ENCODE results near the gene TATDN2. TPM values are rescaled to one million over a fixed set of nuclear protein-coding genes. Genes with fewer than 3 reads are reported as not detected.
A peak's percentile ranks its signal among the peaks of the same experiment; 100 is the strongest.

Gene TATDN2, protein sequence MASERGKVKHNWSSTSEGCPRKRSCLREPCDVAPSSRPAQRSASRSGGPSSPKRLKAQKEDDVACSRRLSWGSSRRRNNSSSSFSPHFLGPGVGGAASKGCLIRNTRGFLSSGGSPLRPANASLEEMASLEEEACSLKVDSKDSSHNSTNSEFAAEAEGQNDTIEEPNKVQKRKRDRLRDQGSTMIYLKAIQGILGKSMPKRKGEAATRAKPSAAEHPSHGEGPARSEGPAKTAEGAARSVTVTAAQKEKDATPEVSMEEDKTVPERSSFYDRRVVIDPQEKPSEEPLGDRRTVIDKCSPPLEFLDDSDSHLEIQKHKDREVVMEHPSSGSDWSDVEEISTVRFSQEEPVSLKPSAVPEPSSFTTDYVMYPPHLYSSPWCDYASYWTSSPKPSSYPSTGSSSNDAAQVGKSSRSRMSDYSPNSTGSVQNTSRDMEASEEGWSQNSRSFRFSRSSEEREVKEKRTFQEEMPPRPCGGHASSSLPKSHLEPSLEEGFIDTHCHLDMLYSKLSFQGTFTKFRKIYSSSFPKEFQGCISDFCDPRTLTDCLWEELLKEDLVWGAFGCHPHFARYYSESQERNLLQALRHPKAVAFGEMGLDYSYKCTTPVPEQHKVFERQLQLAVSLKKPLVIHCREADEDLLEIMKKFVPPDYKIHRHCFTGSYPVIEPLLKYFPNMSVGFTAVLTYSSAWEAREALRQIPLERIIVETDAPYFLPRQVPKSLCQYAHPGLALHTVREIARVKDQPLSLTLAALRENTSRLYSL
- polyA plus RNA-seq (2013, experiment 1 of 2): 21.1 TPM
- 22.4 TPM for polyA plus RNA-seq (2013, experiment 2 of 2)

DNA sequence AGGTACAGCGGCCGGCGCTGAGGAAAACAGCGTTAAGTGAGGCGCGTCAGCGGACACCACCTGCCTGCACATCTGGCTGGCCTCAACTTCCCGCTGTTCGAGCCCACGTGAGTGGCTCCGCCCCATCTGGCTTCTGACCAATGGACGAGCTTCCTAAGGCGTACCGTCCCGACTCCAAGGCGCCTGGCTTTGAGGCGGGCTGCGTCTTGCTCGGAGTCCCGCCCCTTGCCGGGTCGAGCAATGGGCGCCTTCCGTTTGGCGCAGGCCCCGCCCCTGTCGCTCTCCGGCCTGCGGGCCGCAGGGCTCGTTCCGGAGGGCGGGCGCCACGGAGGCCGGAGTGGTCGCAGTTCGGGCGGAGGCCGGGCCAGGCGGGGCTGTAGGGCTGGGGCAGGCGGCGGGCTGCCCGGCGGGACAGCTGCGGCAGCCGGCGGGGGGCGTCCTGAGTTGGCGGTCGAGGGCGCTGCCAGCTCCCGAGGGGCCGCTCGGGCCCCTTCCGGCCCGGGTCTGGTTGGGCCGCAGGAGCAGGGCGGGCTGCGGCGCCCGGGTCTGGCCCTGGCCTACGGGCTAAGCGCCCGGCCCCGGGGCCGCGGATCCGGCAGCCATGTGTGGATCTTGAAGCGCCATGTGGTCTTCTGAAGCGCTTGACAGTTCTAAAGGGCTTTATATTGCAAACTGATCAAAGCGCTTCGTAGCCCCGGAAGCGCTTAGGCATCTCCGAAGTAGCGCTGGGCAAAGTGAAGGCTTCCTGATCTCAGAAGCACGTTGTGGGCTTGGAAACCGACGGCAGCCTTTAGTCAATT is at the start of gene TATDN2:
Gene TATDN2 (plus strand): TSS at position 276 of the 800 bp plus-strand sequence. CDS start 742 bp downstream, outside the sequence.
- H3K9ac ChIP-seq (ENCODE audit: low read length): peak within 1 kb of the TSS; percentile 78
- peak; percentile 99 for DNase-seq
- peak within 1 kb of the TSS; percentile 85 for H3K18ac ChIP-seq (ENCODE audit: low read length)
- H2AK5ac ChIP-seq (ENCODE audit: low read length): no peak within 1 kb of the TSS
- no peaks in the 10 kb centered on the region for H3K36me3 ChIP-seq (ENCODE audit: control insufficient read depth, insufficient read depth, low read length)
- no peak within 1 kb of the TSS for H4K5ac ChIP-seq (ENCODE audit: low read length)
- H4K8ac ChIP-seq (ENCODE audit: low read depth, low read length): peak within 1 kb of the TSS; percentile 81
- WGBS (ENCODE audit: extremely low coverage, insufficient coverage, low lambda C conversion rate): no CpG with 5 or more reads among the region's 80 CpGs
- peaks cover 16% of the 10 kb centered on the region for H3K79me2 ChIP-seq (ENCODE audit: control insufficient read depth, insufficient read depth, low read length)
- no peaks in the 10 kb centered on the region for H3K27me3 ChIP-seq (ENCODE audit: insufficient read depth, low read length, poor library complexity)
- peak within 1 kb of the TSS; percentile 65 for H3K4me3 ChIP-seq (ENCODE audit: low read length)
- no peak within 1 kb of the TSS for H2BK5ac ChIP-seq (ENCODE audit: low read length)
- no peak within 1 kb of the TSS for H2BK120ac ChIP-seq (ENCODE audit: low read depth, low read length)
- H3K27ac ChIP-seq (ENCODE audit: low read depth, low read length): peak within 1 kb of the TSS; percentile 70
- peak within 1 kb of the TSS; percentile 69 for H3K56ac ChIP-seq (ENCODE audit: low read length)
- no peak within 1 kb of the TSS for H3K23ac ChIP-seq (ENCODE audit: low read length)
- peak within 1 kb of the TSS; percentile 89 for H3K4me2 ChIP-seq (ENCODE audit: low read length)
- no peak within 1 kb of the TSS for H2BK15ac ChIP-seq (replicated peaks; ENCODE audit: low read depth)
- peaks cover 14% of the 10 kb centered on the region for H3K79me1 ChIP-seq (ENCODE audit: low read length)
- H3K4ac ChIP-seq (ENCODE audit: low read depth, low read length): peak within 1 kb of the TSS; percentile 70
- H3K4me1 ChIP-seq (ENCODE audit: control insufficient read depth, low read depth, low read length): peaks cover 2% of the 10 kb centered on the region

DNA sequence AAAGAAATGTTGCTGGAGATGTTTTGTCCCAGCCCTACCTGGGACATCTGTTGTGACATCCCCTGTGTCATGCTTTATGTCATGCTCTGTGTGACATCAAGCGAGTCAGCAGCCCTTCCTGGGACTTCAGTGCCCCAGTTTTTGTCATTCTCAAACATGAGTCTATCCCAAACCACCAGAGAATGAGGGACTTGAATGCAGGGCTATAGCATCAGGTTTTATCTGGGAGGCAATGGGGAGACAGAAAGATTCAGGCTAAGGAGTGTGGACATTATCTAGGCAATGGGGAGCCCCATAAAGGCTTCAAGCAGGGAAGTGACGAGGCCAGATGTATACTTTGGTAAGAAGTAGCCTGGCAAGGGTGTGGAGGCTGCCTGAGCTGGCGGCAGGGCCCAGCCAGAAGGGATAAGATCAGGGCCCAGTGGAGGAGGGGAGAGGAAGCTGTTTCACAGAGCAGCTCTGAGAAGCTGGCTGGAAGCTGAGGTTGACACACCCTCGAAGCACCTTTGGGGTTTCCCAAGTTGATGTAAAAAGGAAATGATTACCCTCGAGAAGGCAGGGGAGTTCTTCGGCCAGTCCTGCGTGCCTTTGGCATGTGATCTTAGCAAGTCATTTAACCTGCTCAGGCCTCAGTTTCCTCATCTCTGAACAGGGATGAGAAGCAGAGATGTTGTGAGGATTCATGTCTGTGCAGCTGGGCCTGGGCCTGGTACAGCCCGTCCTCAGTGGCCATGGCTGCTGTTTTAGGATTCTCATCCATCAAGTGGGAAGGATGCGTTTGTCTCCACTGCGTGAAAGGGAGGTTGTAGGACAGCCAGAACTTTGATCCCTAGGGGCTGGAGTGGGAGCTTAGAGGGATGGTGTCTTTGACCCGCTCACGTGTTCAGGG is 49.3 kb upstream of the TATDN2 start:
- Histone ChIP-seq H3K56ac (ENCODE audit: low read length) (no peak overlapping the region), H3K36me3 (ENCODE audit: control insufficient read depth, insufficient read depth, low read length) (no peaks in the 10 kb centered on the region), H3K27ac (ENCODE audit: low read depth, low read length) (no peak overlapping the region), H3K4ac (ENCODE audit: low read depth, low read length) (no peak overlapping the region), H2BK15ac (replicated peaks; ENCODE audit: low read depth) (no peak overlapping the region), H2BK120ac (ENCODE audit: low read depth, low read length) (no peak overlapping the region), H3K4me1 (ENCODE audit: control insufficient read depth, low read depth, low read length) (no peaks in the 10 kb centered on the region), H3K18ac (ENCODE audit: low read length) (no peak overlapping the region), H3K79me2 (ENCODE audit: control insufficient read depth, insufficient read depth, low read length) (no peaks in the 10 kb centered on the region), H3K27me3 (ENCODE audit: insufficient read depth, low read length, poor library complexity) (no peaks in the 10 kb centered on the region), H3K23ac (ENCODE audit: low read length) (no peak overlapping the region), H2AK5ac (ENCODE audit: low read length) (no peak overlapping the region), H4K5ac (ENCODE audit: low read length) (no peak overlapping the region), H2BK5ac (ENCODE audit: low read length) (no peak overlapping the region), H3K79me1 (ENCODE audit: low read length) (no peaks in the 10 kb centered on the region), H4K8ac (ENCODE audit: low read depth, low read length) (no peak overlapping the region), H3K9ac (ENCODE audit: low read length) (no peak overlapping the region), H3K4me2 (ENCODE audit: low read length) (no peak overlapping the region), H3K4me3 (ENCODE audit: low read length) (no peak overlapping the region)
- no CpG with 5 or more reads among the region's 12 CpGs for whole genome bisulfite sequencing (ENCODE audit: extremely low coverage, insufficient coverage, low lambda C conversion rate)
- DNase-seq: no peak

DNA sequence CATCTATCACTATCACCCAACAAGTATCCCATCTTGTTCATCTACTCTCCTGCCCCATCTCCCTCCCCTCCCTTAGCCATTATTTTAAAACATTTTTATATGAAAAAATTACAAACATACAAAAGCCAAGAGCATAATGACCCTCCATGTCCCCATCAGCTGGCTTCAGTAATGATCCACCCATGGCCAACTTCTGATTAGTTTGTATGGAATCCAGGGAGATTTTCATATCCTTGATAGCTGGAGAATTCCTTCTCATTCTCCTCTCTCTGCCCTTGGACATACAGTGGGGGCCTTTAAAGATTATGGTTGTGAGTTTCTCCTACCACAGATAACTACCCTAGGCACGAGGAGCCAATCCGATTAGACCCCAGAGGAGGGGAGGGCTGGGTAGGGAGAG is 43.3 kb upstream of the TATDN2 start:
- Histone ChIP-seq H3K4ac (ENCODE audit: low read depth, low read length) (no peak overlapping the region), H3K56ac (ENCODE audit: low read length) (no peak overlapping the region), H4K5ac (ENCODE audit: low read length) (no peak overlapping the region), H3K9ac (ENCODE audit: low read length) (no peak overlapping the region), H4K8ac (ENCODE audit: low read depth, low read length) (no peak overlapping the region), H3K36me3 (ENCODE audit: control insufficient read depth, insufficient read depth, low read length) (no peaks in the 10 kb centered on the region), H2BK5ac (ENCODE audit: low read length) (no peak overlapping the region), H3K79me2 (ENCODE audit: control insufficient read depth, insufficient read depth, low read length) (no peaks in the 10 kb centered on the region), H3K23ac (ENCODE audit: low read length) (no peak overlapping the region), H2AK5ac (ENCODE audit: low read length) (no peak overlapping the region), H2BK15ac (replicated peaks; ENCODE audit: low read depth) (no peak overlapping the region), H3K79me1 (ENCODE audit: low read length) (no peaks in the 10 kb centered on the region), H3K27me3 (ENCODE audit: insufficient read depth, low read length, poor library complexity) (no peaks in the 10 kb centered on the region), H3K4me1 (ENCODE audit: control insufficient read depth, low read depth, low read length) (no peaks in the 10 kb centered on the region), H3K27ac (ENCODE audit: low read depth, low read length) (no peak overlapping the region), H3K18ac (ENCODE audit: low read length) (no peak overlapping the region), H3K4me2 (ENCODE audit: low read length) (no peak overlapping the region), H2BK120ac (ENCODE audit: low read depth, low read length) (no peak overlapping the region), H3K4me3 (ENCODE audit: low read length) (no peak overlapping the region)
- DNase-seq: no peak
- WGBS (ENCODE audit: extremely low coverage, insufficient coverage, low lambda C conversion rate): no CpG with 5 or more reads among the region's 2 CpGs

DNA sequence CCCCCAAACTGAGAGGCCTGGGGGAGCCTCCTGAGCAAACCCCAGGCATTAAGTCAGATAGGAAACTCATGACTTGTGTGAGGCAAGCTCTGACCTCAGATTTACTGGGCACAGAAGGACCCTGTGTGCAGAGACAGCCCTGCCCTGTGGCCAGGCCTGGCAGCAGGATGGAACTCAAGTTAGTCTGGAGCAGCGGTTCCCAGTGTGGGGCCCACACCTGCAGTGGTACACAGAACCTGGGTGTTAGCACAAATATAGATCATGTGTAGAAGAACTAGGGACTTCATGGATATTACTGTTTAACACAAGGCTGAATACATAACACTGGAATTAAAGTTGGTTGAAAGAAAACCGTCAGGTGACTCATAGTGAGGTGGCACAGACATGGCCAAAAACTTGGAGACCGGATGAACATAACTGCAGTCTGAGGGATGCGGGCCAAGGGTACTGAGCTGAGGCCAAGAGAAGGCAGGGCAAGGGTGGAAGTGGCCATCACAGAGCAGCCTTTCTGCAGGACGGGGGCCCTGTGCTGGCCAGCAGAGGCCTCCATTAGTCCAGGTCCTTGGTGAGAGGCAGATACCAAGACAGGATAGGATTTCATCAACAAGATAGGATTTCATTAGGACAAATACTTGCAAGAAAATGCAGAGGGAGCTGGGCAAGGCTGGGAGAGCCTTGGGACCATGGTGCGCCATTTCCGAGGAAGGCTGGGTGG is 42.7 kb upstream of the TATDN2 start:
- Histone ChIP-seq H3K79me2 (ENCODE audit: control insufficient read depth, insufficient read depth, low read length) (no peaks in the 10 kb centered on the region), H3K4ac (ENCODE audit: low read depth, low read length) (no peak overlapping the region), H3K4me3 (ENCODE audit: low read length) (no peak overlapping the region), H4K8ac (ENCODE audit: low read depth, low read length) (no peak overlapping the region), H3K79me1 (ENCODE audit: low read length) (no peaks in the 10 kb centered on the region), H3K18ac (ENCODE audit: low read length) (no peak overlapping the region), H3K23ac (ENCODE audit: low read length) (no peak overlapping the region), H2BK120ac (ENCODE audit: low read depth, low read length) (no peak overlapping the region), H2AK5ac (ENCODE audit: low read length) (no peak overlapping the region), H2BK5ac (ENCODE audit: low read length) (no peak overlapping the region), H3K27ac (ENCODE audit: low read depth, low read length) (no peak overlapping the region), H4K5ac (ENCODE audit: low read length) (no peak overlapping the region), H2BK15ac (replicated peaks; ENCODE audit: low read depth) (no peak overlapping the region), H3K36me3 (ENCODE audit: control insufficient read depth, insufficient read depth, low read length) (no peaks in the 10 kb centered on the region), H3K56ac (ENCODE audit: low read length) (no peak overlapping the region), H3K4me2 (ENCODE audit: low read length) (no peak overlapping the region), H3K9ac (ENCODE audit: low read length) (no peak overlapping the region), H3K27me3 (ENCODE audit: insufficient read depth, low read length, poor library complexity) (no peaks in the 10 kb centered on the region), H3K4me1 (ENCODE audit: control insufficient read depth, low read depth, low read length) (no peaks in the 10 kb centered on the region)
- no peak for DNase-seq
- WGBS (ENCODE audit: extremely low coverage, insufficient coverage, low lambda C conversion rate): no CpG with 5 or more reads among the region's 7 CpGs

DNA sequence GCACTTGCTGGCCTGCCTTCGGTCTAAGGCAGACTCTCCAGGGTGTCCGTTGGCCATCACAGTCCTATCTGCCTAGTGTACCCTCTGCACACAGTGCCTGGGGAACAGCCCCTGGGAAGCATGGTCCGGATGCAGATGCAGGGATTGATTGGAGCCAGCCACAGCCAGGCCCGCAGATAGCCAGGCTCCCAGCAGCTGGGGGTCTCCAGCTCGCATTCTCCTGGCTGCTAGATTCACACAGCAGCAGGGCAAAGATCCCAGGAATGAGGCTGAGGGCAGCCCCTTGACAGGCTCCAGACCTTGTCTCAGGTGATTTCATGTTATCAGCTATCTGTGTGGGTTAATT is 42.1 kb upstream of the TATDN2 start:
- H3K36me3 ChIP-seq (ENCODE audit: control insufficient read depth, insufficient read depth, low read length): no peaks in the 10 kb centered on the region
- H2BK5ac ChIP-seq (ENCODE audit: low read length): no peak overlapping the region
- no peak overlapping the region for H3K27ac ChIP-seq (ENCODE audit: low read depth, low read length)
- H2BK15ac ChIP-seq (replicated peaks; ENCODE audit: low read depth): no peak overlapping the region
- H3K79me2 ChIP-seq (ENCODE audit: control insufficient read depth, insufficient read depth, low read length): no peaks in the 10 kb centered on the region
- H3K27me3 ChIP-seq (ENCODE audit: insufficient read depth, low read length, poor library complexity): no peaks in the 10 kb centered on the region
- H4K8ac ChIP-seq (ENCODE audit: low read depth, low read length): no peak overlapping the region
- no peak overlapping the region for H3K56ac ChIP-seq (ENCODE audit: low read length)
- no peaks in the 10 kb centered on the region for H3K4me1 ChIP-seq (ENCODE audit: control insufficient read depth, low read depth, low read length)
- WGBS (ENCODE audit: extremely low coverage, insufficient coverage, low lambda C conversion rate): no CpG with 5 or more reads among the region's 5 CpGs
- H3K79me1 ChIP-seq (ENCODE audit: low read length): no peaks in the 10 kb centered on the region
- no peak overlapping the region for H3K4me2 ChIP-seq (ENCODE audit: low read length)
- no peak overlapping the region for H3K9ac ChIP-seq (ENCODE audit: low read length)
- no peak overlapping the region for H4K5ac ChIP-seq (ENCODE audit: low read length)
- no peak overlapping the region for H3K23ac ChIP-seq (ENCODE audit: low read length)
- H3K4me3 ChIP-seq (ENCODE audit: low read length): no peak overlapping the region
- DNase-seq: peak; percentile 14
- H3K4ac ChIP-seq (ENCODE audit: low read depth, low read length): no peak overlapping the region
- no peak overlapping the region for H2AK5ac ChIP-seq (ENCODE audit: low read length)
- no peak overlapping the region for H2BK120ac ChIP-seq (ENCODE audit: low read depth, low read length)
- H3K18ac ChIP-seq (ENCODE audit: low read length): no peak overlapping the region

Data from mesendoderm (in vitro differentiated cells).